ENCODE measurements around the gene LAP3. TPM values are rescaled to one million over a fixed set of nuclear protein-coding genes. Genes with fewer than 3 reads are reported as not detected.

Gene LAP3
- polyA plus RNA-seq, 3 donors = 98.3 to 127 (median 108) TPM

GRCh38 chr4:17619416-17620105, 42.6 kb downstream of the LAP3 start:
- peaks cover 71 to 84% of the 10 kb centered on the region in 2 donors for H3K36me3 ChIP-seq (replicated peaks in 1 of 2; ENCODE audit: control insufficient read depth in 1 of 2, insufficient read depth in 2 of 2, low read length in 2 of 2)
- H3K27ac ChIP-seq (ENCODE audit: low read depth in 1 of 2, low read length in 2 of 2) = peak overlapping the region in 1 of 2 donors; percentile 56
- peaks cover 69% of the 10 kb centered on the region for H3K79me2 ChIP-seq (ENCODE audit: insufficient read depth, low read length)
- no peaks in the 10 kb centered on the region for H3K9me3 ChIP-seq (replicated peaks in 1 of 2; ENCODE audit: control insufficient read depth in 1 of 2, insufficient read depth in 1 of 2, low read length in 2 of 2)
- peaks cover 20 to 26% of the 10 kb centered on the region in 2 donors for H3K4me1 ChIP-seq (ENCODE audit: control insufficient read depth in 1 of 2, insufficient read depth in 2 of 2, low read length in 2 of 2)
- Mint-ChIP-seq H3K27me3 (ENCODE audit: low read depth in 3 of 3) (no peaks in the 10 kb centered on the region), H3K4me1 (peaks cover 30% of the 10 kb centered on the region), H3K9me3 (no peaks in the 10 kb centered on the region), H3K4me3 (no peak overlapping the region), H3K27ac (peak overlapping the region in 3 of 7 donors; percentile 10 to 26 (median 17)), H3K36me3 (peaks cover 60 to 76% of the 10 kb centered on the region in 2 donors)
- 76% methylated on average over 6 of the region's 7 CpGs for WGBS (ENCODE audit: insufficient coverage)
- no peak overlapping the region for H3K9ac ChIP-seq (ENCODE audit: insufficient read depth, low read length, poor library complexity, severe bottlenecking)
- intact Hi-C loops (cut with micrococcal nuclease) = loop anchor here in 1 of 2 donors (10.0 kb wide), 1 partner anchor 195 kb away; the partner anchor contains the start of genes DCAF16 and NCAPG
- H3K4me2 ChIP-seq (replicated peaks; ENCODE audit: extremely low read depth, low read length, poor library complexity, severe bottlenecking) = no peak overlapping the region
- H3K4me3 ChIP-seq (replicated peaks in 1 of 3; ENCODE audit: low read depth in 2 of 3, low read length in 3 of 3) = no peak overlapping the region
- no peaks in the 10 kb centered on the region for H3K27me3 ChIP-seq (ENCODE audit: control insufficient read depth in 2 of 2, insufficient read depth in 2 of 2, low read length in 2 of 2)
- no peak overlapping the region for H2AFZ ChIP-seq (ENCODE audit: insufficient read depth, low read depth, low read length, poor library complexity, severe bottlenecking)
- DNase-seq = no peak
- peaks cover 95% of the 10 kb centered on the region for H4K20me1 ChIP-seq (ENCODE audit: insufficient read depth, low read length)
- no peak for TF ChIP-seq CTCF (IDR thresholded peaks at IDR 0.05)

- Histone ChIP-seq H3K4me2 (replicated peaks; ENCODE audit: extremely low read depth, low read length, poor library complexity, severe bottlenecking) (no peak overlapping the region), H3K36me3 (replicated peaks in 1 of 2; ENCODE audit: control insufficient read depth in 1 of 2, insufficient read depth in 2 of 2, low read length in 2 of 2) (peaks cover 98 to 100% of the 10 kb centered on the region in 2 donors), H4K20me1 (ENCODE audit: insufficient read depth, low read length) (peaks cover 100% of the 10 kb centered on the region), H3K27ac (ENCODE audit: low read depth in 1 of 2, low read length in 2 of 2) (no peak overlapping the region), H3K79me2 (ENCODE audit: insufficient read depth, low read length) (peaks cover 42% of the 10 kb centered on the region), H3K4me3 (replicated peaks in 1 of 3; ENCODE audit: low read depth in 2 of 3, low read length in 3 of 3) (no peak overlapping the region), H3K27me3 (ENCODE audit: control insufficient read depth in 2 of 2, insufficient read depth in 2 of 2, low read length in 2 of 2) (no peaks in the 10 kb centered on the region), H3K4me1 (ENCODE audit: control insufficient read depth in 1 of 2, insufficient read depth in 2 of 2, low read length in 2 of 2) (no peaks in the 10 kb centered on the region), H2AFZ (ENCODE audit: insufficient read depth, low read depth, low read length, poor library complexity, severe bottlenecking) (no peak overlapping the region), H3K9ac (ENCODE audit: insufficient read depth, low read length, poor library complexity, severe bottlenecking) (no peak overlapping the region), H3K9me3 (replicated peaks in 1 of 2; ENCODE audit: control insufficient read depth in 1 of 2, insufficient read depth in 1 of 2, low read length in 2 of 2) (no peaks in the 10 kb centered on the region)
- no peak for TF ChIP-seq CTCF (IDR thresholded peaks at IDR 0.05)
- no peak for DNase-seq
- H3K4me3 Mint-ChIP-seq = no peak overlapping the region
- H3K36me3 Mint-ChIP-seq = peaks cover 87 to 100% of the 10 kb centered on the region in 2 donors
- intact Hi-C loops (cut with micrococcal nuclease) = no loop called here
- H3K9me3 Mint-ChIP-seq = no peaks in the 10 kb centered on the region
- peaks cover 0 to 1% (median 0%) of the 10 kb centered on the region in 3 donors for H3K27me3 Mint-ChIP-seq (ENCODE audit: low read depth in 3 of 3)
- WGBS (ENCODE audit: insufficient coverage) = 99% methylated on average over 5 of the region's 7 CpGs
- H3K4me1 Mint-ChIP-seq = peaks cover 7% of the 10 kb centered on the region
- H3K27ac Mint-ChIP-seq = no peak overlapping the region
Observed at GRCh38 chr4:17623451-17624001, 46.5 kb downstream of the LAP3 start.

All from CD14-positive monocyte (primary cell).